GM12872 (cell line): ENCODE data around the gene DOCK1.

ENCODE experiments used
- CTCF ChIP-seq: IDR thresholded peaks from 3 replicates; pipeline ENCODE4 v1.5.1; 2011; ENCODE audit warnings: low read depth, mild to moderate bottlenecking, low read length, moderate library complexity; ENCODE audit not compliant: insufficient read depth

Gene DOCK1

GRCh38 chr10:126944191-126944590 is 39.0 kb downstream of the DOCK1 start:
- no peak for TF ChIP-seq CTCF

GRCh38 chr10:126945351-126946030 is 40.3 kb downstream of the DOCK1 start:
- TF ChIP-seq CTCF, result no peak

GRCh38 chr10:126946746-126947145 is 41.5 kb downstream of the DOCK1 start:
- TF ChIP-seq CTCF, result no peak

- TF ChIP-seq CTCF, result no peak
Measured at GRCh38 chr10:126948355-126949160, 43.3 kb downstream of the DOCK1 start.

GRCh38 chr10:126949161-126949503 is 43.9 kb downstream of the DOCK1 start:
- no peak for TF ChIP-seq CTCF

- TF ChIP-seq CTCF, result no peak
Measured at GRCh38 chr10:126950401-126951105, 45.3 kb downstream of the DOCK1 start.

- no peak for TF ChIP-seq CTCF
Measured at GRCh38 chr10:126953886-126954285, 48.7 kb downstream of the DOCK1 start.
